Measurements from ENCODE around the gene AKAP13.

The AKAP13 gene

DNA sequence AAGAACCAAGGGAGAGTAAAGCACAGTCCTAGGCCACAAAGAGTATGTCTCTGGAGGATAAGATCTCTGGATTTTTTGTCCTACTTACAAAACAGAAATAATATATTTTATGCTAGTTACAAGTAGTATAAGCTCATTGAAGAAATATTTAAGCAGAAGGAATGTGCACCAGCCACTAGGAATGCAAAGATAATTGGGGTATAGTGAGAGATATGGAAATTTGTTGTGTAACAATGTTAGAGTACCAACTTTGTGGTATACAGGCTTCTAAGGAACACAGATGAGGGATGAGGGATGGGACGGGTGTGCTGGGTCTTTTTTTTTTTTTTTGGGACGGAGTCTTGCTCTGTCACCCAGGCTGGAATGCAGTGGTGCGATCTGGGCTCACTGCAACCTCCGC is 26.5 kb downstream of the AKAP13 start:
- H3K9me3 Mint-ChIP-seq, result peaks cover 28% of the 10 kb centered on the region
- TF ChIP-seq, protein P1, sequence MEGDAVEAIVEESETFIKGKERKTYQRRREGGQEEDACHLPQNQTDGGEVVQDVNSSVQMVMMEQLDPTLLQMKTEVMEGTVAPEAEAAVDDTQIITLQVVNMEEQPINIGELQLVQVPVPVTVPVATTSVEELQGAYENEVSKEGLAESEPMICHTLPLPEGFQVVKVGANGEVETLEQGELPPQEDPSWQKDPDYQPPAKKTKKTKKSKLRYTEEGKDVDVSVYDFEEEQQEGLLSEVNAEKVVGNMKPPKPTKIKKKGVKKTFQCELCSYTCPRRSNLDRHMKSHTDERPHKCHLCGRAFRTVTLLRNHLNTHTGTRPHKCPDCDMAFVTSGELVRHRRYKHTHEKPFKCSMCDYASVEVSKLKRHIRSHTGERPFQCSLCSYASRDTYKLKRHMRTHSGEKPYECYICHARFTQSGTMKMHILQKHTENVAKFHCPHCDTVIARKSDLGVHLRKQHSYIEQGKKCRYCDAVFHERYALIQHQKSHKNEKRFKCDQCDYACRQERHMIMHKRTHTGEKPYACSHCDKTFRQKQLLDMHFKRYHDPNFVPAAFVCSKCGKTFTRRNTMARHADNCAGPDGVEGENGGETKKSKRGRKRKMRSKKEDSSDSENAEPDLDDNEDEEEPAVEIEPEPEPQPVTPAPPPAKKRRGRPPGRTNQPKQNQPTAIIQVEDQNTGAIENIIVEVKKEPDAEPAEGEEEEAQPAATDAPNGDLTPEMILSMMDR (IDR thresholded peaks at IDR 0.05), result no peak
- H3K4me1 Mint-ChIP-seq, result peaks cover 73% of the 10 kb centered on the region
- peak overlapping the region; percentile 50 for H3K27ac Mint-ChIP-seq
- DNase-seq, result no peak
- no peaks in the 10 kb centered on the region for H3K27me3 Mint-ChIP-seq (ENCODE audit: low read depth, poor library complexity)
- peak overlapping the region; percentile 41 for H3K4me3 Mint-ChIP-seq
- H3K36me3 Mint-ChIP-seq (ENCODE audit: low read depth), result peaks cover 39% of the 10 kb centered on the region

DNA sequence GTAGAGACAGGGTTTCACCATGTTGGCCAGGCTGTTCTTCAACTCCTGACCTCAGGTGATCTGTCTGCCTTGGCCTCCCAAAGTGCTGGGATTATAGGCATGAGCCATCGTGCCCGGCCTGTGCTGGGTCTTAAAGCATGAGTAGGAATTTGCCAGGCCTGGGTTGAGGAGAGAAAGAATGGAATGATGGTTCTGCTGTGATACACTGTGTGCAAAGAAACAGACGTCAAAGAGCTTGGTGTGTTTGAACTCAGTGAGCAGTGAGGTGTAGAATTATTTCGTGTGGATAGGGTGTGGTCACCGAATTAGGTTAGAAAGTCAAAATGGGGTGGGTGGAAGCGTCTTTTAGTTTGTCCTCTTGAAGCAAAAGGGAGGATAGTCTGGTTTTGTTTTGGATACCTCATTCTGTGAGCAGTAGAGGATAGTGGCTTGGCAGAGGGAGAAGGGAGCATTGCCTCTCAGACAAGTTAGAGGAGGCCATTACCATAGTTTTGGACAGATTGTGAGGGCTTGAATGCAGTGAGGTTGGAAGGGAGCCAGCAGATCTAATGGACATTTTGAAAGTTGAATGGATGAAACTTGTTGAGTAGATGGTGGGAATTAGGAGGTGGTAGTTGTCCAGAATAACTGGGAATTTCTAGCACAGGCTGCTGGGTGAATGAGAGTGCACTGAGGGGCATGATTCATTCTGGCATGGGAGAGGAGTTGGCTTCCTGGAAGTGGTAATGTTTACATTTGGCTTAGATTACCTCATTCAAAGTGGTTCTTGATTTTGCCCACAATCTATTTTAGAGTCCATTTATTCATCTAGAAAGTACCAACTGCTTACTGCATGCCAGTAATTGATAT is 27.2 kb downstream of the AKAP13 start:
- H3K9me3 Mint-ChIP-seq, result peaks cover 28% of the 10 kb centered on the region
- H3K4me3 Mint-ChIP-seq, result peak overlapping the region; percentile 0
- H3K36me3 Mint-ChIP-seq (ENCODE audit: low read depth), result peaks cover 39% of the 10 kb centered on the region
- DNase-seq, result no peak
- H3K27me3 Mint-ChIP-seq (ENCODE audit: low read depth, poor library complexity), result no peaks in the 10 kb centered on the region
- H3K27ac Mint-ChIP-seq, result peak overlapping the region; percentile 62
- H3K4me1 Mint-ChIP-seq, result peaks cover 72% of the 10 kb centered on the region
- TF ChIP-seq, protein P1 (IDR thresholded peaks at IDR 0.05), result no peak

DNA sequence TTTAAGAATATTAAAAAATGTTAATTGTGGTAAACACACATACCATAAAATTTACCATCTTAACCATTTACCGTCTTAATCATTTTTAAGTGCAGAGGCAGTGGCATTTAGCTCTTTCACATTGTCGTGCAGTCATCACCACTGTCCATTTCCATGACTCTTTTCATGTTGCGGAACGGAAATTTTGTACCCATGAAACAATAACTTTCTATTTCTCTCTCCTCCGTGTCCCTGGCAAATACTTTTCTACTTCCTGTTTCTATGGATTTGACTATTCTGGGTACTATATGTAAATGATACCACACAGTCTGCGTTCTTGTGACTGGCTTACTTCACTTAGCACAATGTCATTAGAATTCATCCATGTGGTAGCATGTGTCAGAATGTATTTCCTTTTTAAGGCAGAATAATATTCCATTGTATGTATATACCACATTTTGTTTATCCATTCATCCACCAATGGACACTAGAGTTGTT is 27.9 kb downstream of the AKAP13 start:
- TF ChIP-seq, protein P1 (IDR thresholded peaks at IDR 0.05), result no peak
- peaks cover 28% of the 10 kb centered on the region for H3K9me3 Mint-ChIP-seq
- DNase-seq, result no peak
- H3K4me1 Mint-ChIP-seq, result peaks cover 74% of the 10 kb centered on the region
- no peak overlapping the region for H3K27ac Mint-ChIP-seq
- peaks cover 39% of the 10 kb centered on the region for H3K36me3 Mint-ChIP-seq (ENCODE audit: low read depth)
- H3K4me3 Mint-ChIP-seq, result no peak overlapping the region
- H3K27me3 Mint-ChIP-seq (ENCODE audit: low read depth, poor library complexity), result no peaks in the 10 kb centered on the region

GRCh38 chr15:85412066-85412465 is 31.7 kb downstream of the AKAP13 start:
- Mint-ChIP-seq H3K4me1 (peaks cover 71% of the 10 kb centered on the region), H3K36me3 (ENCODE audit: low read depth) (peaks cover 53% of the 10 kb centered on the region), H3K27ac (no peak overlapping the region), H3K4me3 (no peak overlapping the region), H3K9me3 (peaks cover 28% of the 10 kb centered on the region), H3K27me3 (ENCODE audit: low read depth, poor library complexity) (no peaks in the 10 kb centered on the region)
- TF ChIP-seq, protein P1 (IDR thresholded peaks at IDR 0.05), result no peak
- no peak for DNase-seq

GRCh38 chr15:85412956-85413854 is 32.8 kb downstream of the AKAP13 start:
- Mint-ChIP-seq H3K4me3 (peak overlapping the region; percentile 33), H3K27ac (peak overlapping the region; percentile 92), H3K36me3 (ENCODE audit: low read depth) (peaks cover 50% of the 10 kb centered on the region), H3K4me1 (peaks cover 61% of the 10 kb centered on the region), H3K9me3 (peaks cover 25% of the 10 kb centered on the region), H3K27me3 (ENCODE audit: low read depth, poor library complexity) (no peaks in the 10 kb centered on the region)
- TF ChIP-seq, protein P1 (IDR thresholded peaks at IDR 0.05), result no peak
- DNase-seq, result peak; percentile 16

Data from nephron progenitor cell (in vitro differentiated cells).